ENCODE data around the gene CSMD2.

CSMD2 gene

DNA sequence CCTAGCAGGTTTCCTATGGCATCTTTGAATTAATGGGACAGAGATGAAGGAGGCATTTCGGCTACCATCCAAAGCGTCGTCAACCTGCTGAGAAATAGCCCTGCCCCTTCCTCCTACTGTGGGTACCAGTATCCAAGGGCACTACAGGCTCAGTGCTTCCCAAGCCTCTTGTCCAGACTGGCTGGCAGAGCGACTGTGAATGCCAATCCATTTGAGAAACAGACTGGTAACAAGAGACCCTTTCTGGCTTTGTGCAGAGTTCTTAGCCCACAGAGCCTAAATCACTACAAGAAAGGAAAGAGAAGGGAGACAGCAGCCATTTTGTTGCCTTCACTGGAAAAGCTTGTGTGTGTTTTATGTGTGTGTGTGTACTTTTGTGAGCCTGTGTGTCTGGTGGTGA, 185.7 kb downstream of the CSMD2 start:
- WGBS, 2 experiments (ENCODE audit: insufficient coverage in 2 of 2), result 86 to 89% methylated on average over 3 to 4 of the region's 4 CpGs
- Histone ChIP-seq H3K4me1 (ENCODE audit: control insufficient read depth, insufficient read depth, low read length, poor library complexity, severe bottlenecking) (no peaks in the 10 kb centered on the region), H3K36me3 (ENCODE audit: control insufficient read depth, insufficient read depth, low read length) (no peaks in the 10 kb centered on the region), H3K27ac (ENCODE audit: low read depth, low read length, severe bottlenecking) (no peak overlapping the region), H3K9me3 (ENCODE audit: control insufficient read depth, low read length) (no peaks in the 10 kb centered on the region), H3K4me3 (ENCODE audit: extremely low read depth, insufficient read depth, low read length, poor library complexity, severe bottlenecking) (no peak overlapping the region)

DNA sequence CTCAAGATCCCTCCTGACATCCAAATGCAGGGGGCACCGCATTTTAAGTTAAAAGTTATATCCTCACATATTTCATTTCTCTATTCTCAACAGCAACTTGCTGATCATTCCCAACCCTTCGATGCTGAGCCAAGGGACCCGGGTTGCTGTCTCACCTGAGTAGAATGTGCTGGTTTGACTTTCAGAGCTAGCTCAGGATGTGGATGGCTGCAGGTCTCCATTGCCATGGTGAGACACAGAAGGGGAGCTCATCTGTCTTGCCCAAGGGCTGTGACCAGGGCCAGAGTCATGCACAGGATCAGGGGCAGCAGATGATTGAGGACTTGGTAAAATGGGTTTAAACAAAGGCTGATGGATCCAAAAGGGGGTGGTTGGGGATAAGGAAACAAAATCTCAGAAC, 189.1 kb downstream of the CSMD2 start:
- no peak overlapping the region for H3K4me3 ChIP-seq (ENCODE audit: extremely low read depth, insufficient read depth, low read length, poor library complexity, severe bottlenecking)
- H3K36me3 ChIP-seq (ENCODE audit: control insufficient read depth, insufficient read depth, low read length), result no peaks in the 10 kb centered on the region
- no peaks in the 10 kb centered on the region for H3K4me1 ChIP-seq (ENCODE audit: control insufficient read depth, insufficient read depth, low read length, poor library complexity, severe bottlenecking)
- no peak overlapping the region for H3K27ac ChIP-seq (ENCODE audit: low read depth, low read length, severe bottlenecking)
- WGBS, 2 experiments (ENCODE audit: insufficient coverage in 2 of 2), result 85 to 92% methylated on average over 2 to 3 of the region's 3 CpGs
- no peaks in the 10 kb centered on the region for H3K9me3 ChIP-seq (ENCODE audit: control insufficient read depth, low read length)

DNA sequence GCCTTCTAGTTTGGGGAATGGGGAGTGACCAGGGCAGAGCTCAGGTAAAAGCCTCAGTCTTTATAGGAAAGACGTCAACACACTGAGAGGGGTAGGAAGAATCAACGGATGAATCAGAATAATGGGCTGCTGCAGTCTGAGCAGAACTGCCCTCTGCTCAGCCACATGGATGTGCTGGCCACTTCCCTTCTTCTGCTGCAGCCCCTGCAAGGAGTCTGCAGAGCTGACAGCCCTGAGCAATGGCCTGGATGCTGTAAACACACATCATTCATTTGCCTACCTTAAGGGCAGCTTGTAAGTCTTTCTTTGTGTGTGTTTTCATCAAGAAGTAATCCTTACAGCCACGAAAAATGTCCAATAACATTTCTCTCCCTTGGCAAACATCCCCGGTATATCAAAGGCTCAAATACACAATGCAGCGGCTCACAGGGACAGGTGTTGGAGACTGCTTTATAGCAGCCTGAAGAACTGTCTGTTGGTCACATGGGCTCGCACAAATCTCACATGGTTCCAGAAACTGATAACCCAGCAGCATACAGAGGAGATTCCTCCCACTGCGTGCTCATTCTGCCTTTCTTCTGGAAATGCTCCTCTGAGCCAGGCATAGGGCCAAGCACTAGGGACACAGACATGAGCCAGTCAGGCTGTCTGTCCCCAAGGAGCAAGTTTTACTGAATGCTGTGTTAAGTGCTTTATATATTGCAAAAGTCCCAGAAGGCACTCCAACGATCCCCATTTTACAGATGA, 191.1 kb downstream of the CSMD2 start:
- Histone ChIP-seq H3K36me3 (ENCODE audit: control insufficient read depth, insufficient read depth, low read length) (no peaks in the 10 kb centered on the region), H3K4me1 (ENCODE audit: control insufficient read depth, insufficient read depth, low read length, poor library complexity, severe bottlenecking) (no peaks in the 10 kb centered on the region), H3K9me3 (ENCODE audit: control insufficient read depth, low read length) (no peaks in the 10 kb centered on the region), H3K4me3 (ENCODE audit: extremely low read depth, insufficient read depth, low read length, poor library complexity, severe bottlenecking) (no peak overlapping the region), H3K27ac (ENCODE audit: low read depth, low read length, severe bottlenecking) (no peak overlapping the region)
- WGBS, 2 experiments (ENCODE audit: insufficient coverage in 2 of 2), result 82 to 87% methylated on average over 7 to 8 of the region's 8 CpGs

DNA sequence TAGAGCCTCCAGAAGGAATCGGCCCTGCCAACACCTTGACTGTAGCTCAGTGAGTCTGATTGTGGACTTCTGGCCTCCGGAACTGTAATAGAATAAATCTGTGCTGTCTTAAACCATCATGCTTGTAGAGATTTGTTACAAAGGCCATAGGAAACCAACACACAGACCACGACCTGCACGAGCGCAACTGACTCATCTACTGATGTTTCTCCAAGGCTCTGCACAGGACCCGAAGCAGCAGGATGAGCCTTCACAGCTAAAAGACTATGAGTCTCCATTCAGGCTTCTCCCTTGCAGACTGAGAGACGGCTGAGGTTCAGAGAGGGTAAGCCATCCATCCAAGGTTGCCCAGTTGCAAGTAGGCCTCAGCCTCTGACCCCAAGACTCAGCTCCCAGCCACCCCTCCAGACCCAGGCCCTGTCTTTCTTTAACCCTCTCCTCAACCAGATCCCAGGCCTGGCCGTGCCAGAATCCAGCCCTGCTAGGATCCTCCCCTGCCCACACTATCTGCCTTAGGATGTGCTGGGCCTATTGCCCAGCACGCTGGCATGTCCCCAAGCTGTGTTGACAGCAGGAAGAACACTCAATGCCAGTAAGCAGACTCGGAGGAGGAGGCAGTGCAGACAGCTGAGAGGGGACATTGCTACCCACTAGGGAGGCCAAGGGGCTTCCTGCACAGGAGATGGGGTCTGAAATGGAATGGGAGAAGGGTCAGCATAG, 192.2 kb downstream of the CSMD2 start:
- Histone ChIP-seq H3K27ac (ENCODE audit: low read depth, low read length, severe bottlenecking) (no peak overlapping the region), H3K4me1 (ENCODE audit: control insufficient read depth, insufficient read depth, low read length, poor library complexity, severe bottlenecking) (no peaks in the 10 kb centered on the region), H3K9me3 (ENCODE audit: control insufficient read depth, low read length) (no peaks in the 10 kb centered on the region), H3K36me3 (ENCODE audit: control insufficient read depth, insufficient read depth, low read length) (no peaks in the 10 kb centered on the region), H3K4me3 (ENCODE audit: extremely low read depth, insufficient read depth, low read length, poor library complexity, severe bottlenecking) (no peak overlapping the region)
- 85% methylated on average over 9 to 10 of the region's 10 CpGs for WGBS, 2 experiments (ENCODE audit: insufficient coverage in 2 of 2)

DNA sequence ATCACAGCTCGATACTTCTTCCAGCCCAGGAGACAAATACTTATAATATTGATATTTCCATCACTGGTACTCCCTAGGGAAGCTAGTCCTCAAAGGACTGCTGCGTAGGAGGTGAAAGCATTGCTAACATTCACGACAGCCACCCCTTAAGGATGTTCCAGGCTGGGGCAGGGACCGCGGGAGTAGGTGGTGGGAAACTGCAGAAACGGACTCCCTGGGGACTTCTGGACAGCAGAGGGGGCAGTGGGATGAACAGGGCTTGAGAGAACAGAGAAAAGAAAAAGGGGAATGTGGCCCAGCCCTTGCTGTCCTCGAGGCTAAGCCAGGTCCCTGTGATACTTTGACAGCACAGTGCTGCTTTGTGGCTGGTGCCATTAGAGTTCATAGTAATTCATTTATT, 193.1 kb downstream of the CSMD2 start:
- Histone ChIP-seq H3K4me3 (ENCODE audit: extremely low read depth, insufficient read depth, low read length, poor library complexity, severe bottlenecking) (no peak overlapping the region), H3K9me3 (ENCODE audit: control insufficient read depth, low read length) (no peaks in the 10 kb centered on the region)
- WGBS, 2 experiments (ENCODE audit: insufficient coverage in 2 of 2), result 75 to 83% methylated on average over 6 of the region's 7 CpGs

DNA sequence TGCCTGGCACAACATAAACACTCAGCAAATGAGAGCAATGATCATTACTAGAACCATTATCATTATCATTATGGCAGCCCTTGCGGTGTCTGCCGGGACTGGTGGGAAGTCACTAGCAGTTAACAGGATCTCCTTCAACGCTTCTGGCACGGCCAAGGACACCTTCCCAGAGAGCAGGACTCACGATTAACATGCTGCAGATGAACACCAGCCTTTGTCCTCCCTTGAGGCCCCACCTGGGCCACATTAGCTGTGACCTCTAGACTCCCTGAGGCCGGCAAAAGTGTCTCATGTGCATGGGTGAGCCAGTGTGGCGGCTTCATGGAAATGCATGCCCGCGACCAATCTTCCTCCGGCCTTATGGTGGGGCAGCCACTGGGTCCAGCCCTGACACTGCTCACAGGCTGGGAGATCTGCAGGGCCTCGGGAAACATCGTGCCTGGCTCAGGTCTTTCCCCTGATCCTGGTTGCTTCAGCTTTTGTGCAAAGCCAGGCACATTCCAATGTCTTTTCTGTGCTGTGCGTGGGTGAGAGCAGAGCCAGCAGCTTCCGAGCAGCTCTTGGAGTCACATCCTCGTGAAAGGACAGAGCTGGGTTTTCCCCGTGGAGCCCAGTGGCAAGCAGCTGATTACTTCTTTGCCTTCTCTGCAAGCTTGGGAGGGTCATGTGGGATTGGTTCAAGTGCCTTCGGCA, 193.9 kb downstream of the CSMD2 start:
- no peaks in the 10 kb centered on the region for H3K9me3 ChIP-seq (ENCODE audit: control insufficient read depth, low read length)
- no peaks in the 10 kb centered on the region for H3K36me3 ChIP-seq (ENCODE audit: control insufficient read depth, insufficient read depth, low read length)
- 82 to 84% methylated on average over 12 to 16 of the region's 17 CpGs for WGBS, 2 experiments (ENCODE audit: insufficient coverage in 2 of 2)
- no peaks in the 10 kb centered on the region for H3K4me1 ChIP-seq (ENCODE audit: control insufficient read depth, insufficient read depth, low read length, poor library complexity, severe bottlenecking)
- peak overlapping the region; percentile 6 for H3K27ac ChIP-seq (ENCODE audit: low read depth, low read length, severe bottlenecking)
- H3K4me3 ChIP-seq (ENCODE audit: extremely low read depth, insufficient read depth, low read length, poor library complexity, severe bottlenecking), result no peak overlapping the region

More for the DNA sequence above, 193.1 kb downstream of the CSMD2 start:
- Histone ChIP-seq H3K36me3 (ENCODE audit: control insufficient read depth, insufficient read depth, low read length) (no peaks in the 10 kb centered on the region), H3K4me1 (ENCODE audit: control insufficient read depth, insufficient read depth, low read length, poor library complexity, severe bottlenecking) (no peaks in the 10 kb centered on the region), H3K27ac (ENCODE audit: low read depth, low read length, severe bottlenecking) (no peak overlapping the region)

DNA sequence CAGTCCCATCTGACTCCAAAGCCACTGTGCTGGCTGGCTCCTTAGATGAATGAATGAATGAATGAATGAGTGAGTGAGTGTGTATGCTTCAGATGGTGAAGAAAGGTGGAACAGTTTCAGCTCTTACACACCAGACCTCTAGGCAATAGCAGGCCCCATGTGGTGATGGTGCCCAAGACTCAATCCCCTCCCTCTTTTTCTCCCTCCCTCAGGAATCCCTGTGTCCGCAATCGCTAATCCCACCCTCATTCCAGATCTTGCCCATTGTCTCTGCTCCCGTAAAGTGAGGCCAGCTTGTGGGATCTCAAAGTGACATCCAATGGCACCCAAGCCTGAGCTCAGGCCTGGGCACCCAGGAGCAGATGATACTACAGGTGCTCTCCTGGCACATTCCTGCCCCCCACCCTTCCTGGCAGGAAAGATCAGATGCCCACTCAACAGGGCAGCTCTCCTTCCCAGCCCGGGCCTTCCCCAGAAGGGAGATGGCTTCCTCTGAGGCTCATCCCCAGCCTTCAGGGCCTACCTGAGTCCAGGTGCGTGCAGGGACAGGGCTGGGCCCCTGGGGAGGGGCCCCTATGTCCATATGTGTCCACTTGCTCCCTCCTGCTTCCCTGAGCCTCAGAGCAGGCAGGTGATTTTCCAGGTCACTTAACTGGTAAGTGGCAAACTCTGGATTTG, 194.7 kb downstream of the CSMD2 start:
- Histone ChIP-seq H3K4me1 (ENCODE audit: control insufficient read depth, insufficient read depth, low read length, poor library complexity, severe bottlenecking) (no peaks in the 10 kb centered on the region), H3K4me3 (ENCODE audit: extremely low read depth, insufficient read depth, low read length, poor library complexity, severe bottlenecking) (no peak overlapping the region), H3K27ac (ENCODE audit: low read depth, low read length, severe bottlenecking) (no peak overlapping the region), H3K36me3 (ENCODE audit: control insufficient read depth, insufficient read depth, low read length) (no peaks in the 10 kb centered on the region), H3K9me3 (ENCODE audit: control insufficient read depth, low read length) (no peaks in the 10 kb centered on the region)
- WGBS, 2 experiments (ENCODE audit: insufficient coverage in 2 of 2), result 85 to 89% methylated on average over 4 to 5 of the region's 5 CpGs

DNA sequence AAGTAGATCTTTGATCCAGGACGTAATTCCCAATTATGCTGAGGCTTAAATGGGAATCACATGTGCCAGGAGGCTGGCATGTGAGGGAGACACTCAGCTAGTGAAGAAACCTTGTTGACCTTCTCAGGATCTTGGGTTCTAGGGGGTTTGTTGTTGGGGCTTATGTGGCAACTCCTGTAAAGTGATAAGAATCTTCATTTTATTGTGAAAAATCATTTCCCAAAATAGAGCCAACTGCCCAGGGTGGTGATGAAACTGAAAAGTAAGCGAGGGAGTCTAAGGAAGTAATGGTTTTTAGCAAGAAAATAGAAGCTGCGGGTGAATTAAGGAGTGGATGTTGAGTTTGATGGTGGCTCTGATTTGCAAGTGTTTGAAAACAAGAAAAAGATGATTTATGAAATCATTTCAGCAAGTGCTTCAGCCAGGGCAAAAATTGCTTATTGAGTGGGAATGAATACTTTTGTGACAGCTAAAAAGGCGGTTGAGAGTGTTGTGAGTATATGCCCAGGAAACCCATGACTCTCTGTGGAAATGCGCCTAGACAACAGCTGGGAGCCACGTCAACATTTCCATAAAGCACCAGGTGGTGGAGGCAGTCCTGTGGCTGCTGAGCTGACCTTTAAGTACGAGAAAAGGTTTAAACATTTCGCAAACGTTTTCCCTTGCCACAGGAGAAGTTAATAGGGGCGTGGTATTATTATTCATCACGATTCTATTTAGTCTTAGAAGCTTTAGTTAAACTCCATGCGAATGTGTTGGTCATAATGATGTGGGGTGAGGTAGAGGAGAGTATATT, 198.5 kb downstream of the CSMD2 start:
- 79 to 87% methylated on average over 11 to 12 of the region's 12 CpGs for WGBS, 2 experiments (ENCODE audit: insufficient coverage in 2 of 2)
- Histone ChIP-seq H3K36me3 (ENCODE audit: control insufficient read depth, insufficient read depth, low read length) (no peaks in the 10 kb centered on the region), H3K27ac (ENCODE audit: low read depth, low read length, severe bottlenecking) (no peak overlapping the region), H3K4me1 (ENCODE audit: control insufficient read depth, insufficient read depth, low read length, poor library complexity, severe bottlenecking) (no peaks in the 10 kb centered on the region), H3K4me3 (ENCODE audit: extremely low read depth, insufficient read depth, low read length, poor library complexity, severe bottlenecking) (no peak overlapping the region), H3K9me3 (ENCODE audit: control insufficient read depth, low read length) (no peaks in the 10 kb centered on the region)

DNA sequence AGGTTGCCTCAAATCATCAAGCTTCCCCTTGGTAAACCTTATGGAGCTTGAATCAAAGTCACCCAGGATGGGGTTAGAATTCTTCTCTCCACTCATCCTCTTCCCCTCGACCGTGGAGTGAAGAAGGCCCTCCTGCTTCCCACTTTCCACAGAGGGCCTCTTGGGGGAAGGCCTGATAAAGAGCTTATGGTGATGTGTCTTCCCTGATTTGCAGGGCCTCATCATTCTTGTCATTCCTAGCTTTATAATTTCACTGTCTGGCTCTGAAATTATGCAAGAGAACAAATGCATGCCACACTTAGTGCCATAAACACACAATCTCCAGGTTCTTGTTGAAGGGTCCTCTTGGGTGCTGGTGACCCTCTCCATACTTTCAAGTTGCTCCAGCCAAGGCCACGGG, 199.9 kb downstream of the CSMD2 start:
- WGBS, 2 experiments (ENCODE audit: insufficient coverage in 2 of 2), result no CpG with 5 or more reads among the region's 3 CpGs
- Histone ChIP-seq H3K9me3 (ENCODE audit: control insufficient read depth, low read length) (no peaks in the 10 kb centered on the region), H3K4me1 (ENCODE audit: control insufficient read depth, insufficient read depth, low read length, poor library complexity, severe bottlenecking) (no peaks in the 10 kb centered on the region), H3K4me3 (ENCODE audit: extremely low read depth, insufficient read depth, low read length, poor library complexity, severe bottlenecking) (no peak overlapping the region), H3K36me3 (ENCODE audit: control insufficient read depth, insufficient read depth, low read length) (no peaks in the 10 kb centered on the region), H3K27ac (ENCODE audit: low read depth, low read length, severe bottlenecking) (no peak overlapping the region)

DNA sequence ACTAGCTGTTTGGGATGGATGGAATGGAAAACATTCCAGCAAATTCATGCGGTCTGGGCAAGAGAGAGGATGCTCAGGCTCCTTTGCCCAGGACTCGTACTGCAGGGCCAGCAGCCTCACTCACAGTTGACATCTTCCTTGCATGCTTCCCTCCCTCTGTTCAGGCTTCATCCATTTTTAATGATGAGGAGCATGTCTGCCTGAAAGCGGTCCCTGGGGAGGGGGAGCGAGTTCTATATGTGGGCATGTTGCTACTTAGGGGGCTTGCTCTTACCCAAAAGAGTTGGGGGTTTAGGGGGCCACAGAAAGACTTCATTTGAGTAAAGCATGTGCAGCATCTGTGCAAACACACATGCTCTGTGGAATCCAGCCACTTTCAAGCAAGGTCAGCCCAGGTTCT, 203.0 kb downstream of the CSMD2 start:
- 94% methylated on average over 3 to 4 of the region's 4 CpGs for WGBS, 2 experiments (ENCODE audit: insufficient coverage in 2 of 2)
- Histone ChIP-seq H3K36me3 (ENCODE audit: control insufficient read depth, insufficient read depth, low read length) (no peaks in the 10 kb centered on the region), H3K9me3 (ENCODE audit: control insufficient read depth, low read length) (no peaks in the 10 kb centered on the region), H3K4me3 (ENCODE audit: extremely low read depth, insufficient read depth, low read length, poor library complexity, severe bottlenecking) (no peak overlapping the region), H3K27ac (ENCODE audit: low read depth, low read length, severe bottlenecking) (no peak overlapping the region), H3K4me1 (ENCODE audit: control insufficient read depth, insufficient read depth, low read length, poor library complexity, severe bottlenecking) (no peaks in the 10 kb centered on the region)

All from mesodermal cell (in vitro differentiated cells).